ENCODE results near the gene GPR33.
"Not testable (repeated sequence)": the region's sequence is repeated elsewhere in the genome, so short reads cannot be mapped to it uniquely, and the experiment has no call there.

The GPR33 gene

DNA sequence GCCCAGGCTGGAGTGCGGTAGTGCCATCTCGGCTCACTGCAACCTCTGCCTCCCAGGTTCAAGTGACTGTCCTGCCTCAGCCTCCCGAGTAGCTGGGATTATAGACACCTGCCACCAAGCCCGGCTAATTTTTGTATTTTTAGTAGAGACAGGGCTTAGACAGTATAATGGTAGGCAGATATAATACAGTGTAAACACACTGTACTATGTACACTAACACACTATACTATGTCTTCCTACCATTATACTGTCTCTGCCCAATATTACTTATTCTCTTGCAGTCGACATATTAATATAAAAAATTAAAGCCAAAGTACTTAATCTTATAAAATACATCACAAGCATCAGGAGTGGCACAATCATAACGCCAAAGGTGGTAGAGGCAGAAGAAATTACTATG, 45.6 kb downstream of the GPR33 start:
- TF ChIP-seq, protein P1, sequence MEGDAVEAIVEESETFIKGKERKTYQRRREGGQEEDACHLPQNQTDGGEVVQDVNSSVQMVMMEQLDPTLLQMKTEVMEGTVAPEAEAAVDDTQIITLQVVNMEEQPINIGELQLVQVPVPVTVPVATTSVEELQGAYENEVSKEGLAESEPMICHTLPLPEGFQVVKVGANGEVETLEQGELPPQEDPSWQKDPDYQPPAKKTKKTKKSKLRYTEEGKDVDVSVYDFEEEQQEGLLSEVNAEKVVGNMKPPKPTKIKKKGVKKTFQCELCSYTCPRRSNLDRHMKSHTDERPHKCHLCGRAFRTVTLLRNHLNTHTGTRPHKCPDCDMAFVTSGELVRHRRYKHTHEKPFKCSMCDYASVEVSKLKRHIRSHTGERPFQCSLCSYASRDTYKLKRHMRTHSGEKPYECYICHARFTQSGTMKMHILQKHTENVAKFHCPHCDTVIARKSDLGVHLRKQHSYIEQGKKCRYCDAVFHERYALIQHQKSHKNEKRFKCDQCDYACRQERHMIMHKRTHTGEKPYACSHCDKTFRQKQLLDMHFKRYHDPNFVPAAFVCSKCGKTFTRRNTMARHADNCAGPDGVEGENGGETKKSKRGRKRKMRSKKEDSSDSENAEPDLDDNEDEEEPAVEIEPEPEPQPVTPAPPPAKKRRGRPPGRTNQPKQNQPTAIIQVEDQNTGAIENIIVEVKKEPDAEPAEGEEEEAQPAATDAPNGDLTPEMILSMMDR (conservative IDR thresholded peaks at IDR 0.05; ENCODE audit: low read depth, low read length), result no peak
- DNase-seq (ENCODE audit: low read depth), result no peak
- H3K4me3 ChIP-seq (ENCODE audit: low read length), result no peak overlapping the region

DNA sequence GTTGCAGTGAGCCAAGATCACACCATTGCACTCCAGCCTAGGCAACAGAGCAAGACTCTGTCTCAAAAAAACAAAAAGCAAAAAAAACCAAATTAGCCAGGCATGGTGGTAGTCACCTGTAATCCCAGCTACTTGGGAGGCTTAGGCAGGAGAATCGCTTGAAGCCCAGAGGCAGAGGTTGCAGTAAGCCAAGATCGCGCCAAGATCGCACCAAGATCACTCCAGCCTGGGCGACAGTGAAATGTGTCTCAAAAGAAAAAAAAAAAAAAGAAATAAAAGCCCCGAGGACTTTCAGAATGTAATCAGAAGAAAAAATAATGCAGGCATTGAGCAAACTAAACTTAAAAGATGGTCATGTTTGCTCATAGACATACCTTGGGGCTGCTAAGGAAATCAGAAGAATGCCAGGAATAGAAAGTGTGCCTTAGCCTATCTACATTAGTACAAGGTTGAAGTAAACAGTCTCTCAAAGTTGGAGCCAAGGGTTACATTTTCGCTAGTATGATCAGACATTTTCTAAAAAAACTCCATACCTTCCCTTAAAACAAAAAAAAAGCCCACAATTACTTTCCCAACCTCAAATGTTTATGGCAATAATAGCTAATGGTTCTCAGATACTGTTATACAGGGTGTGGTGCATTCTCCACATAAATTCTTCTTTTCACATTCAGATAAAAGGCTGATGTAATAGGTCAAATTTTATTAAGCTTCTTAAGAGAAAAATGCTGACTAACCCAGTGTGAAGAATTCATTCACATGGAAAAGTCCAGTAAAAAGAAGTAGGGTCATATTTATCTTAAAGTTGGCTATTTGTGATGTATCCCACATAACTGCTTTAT, 46.3 kb downstream of the GPR33 start:
- peak; percentile 87 for DNase-seq (ENCODE audit: low read depth)
- TF ChIP-seq, protein P1 (conservative IDR thresholded peaks at IDR 0.05; ENCODE audit: low read depth, low read length), result no peak
- no peak overlapping the region for H3K4me3 ChIP-seq (ENCODE audit: low read length)

DNA sequence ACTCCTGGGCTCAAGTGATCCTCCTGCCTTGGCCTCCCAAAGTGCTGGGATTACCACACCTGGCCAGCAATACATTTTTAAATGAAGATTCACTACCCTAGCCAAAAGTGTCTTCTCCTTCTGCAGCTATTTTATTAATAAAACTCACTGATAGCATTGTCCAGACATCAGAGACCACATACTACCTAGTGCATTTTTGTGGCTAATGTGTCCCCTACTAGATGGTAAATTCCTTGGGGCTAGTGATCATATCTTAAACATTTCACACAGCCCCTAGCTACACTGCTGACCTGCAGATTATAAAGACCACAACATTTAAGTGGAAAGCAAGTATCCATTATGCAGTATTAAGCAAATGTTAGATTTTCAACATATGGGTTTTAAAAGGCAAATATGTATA, 47.6 kb downstream of the GPR33 start:
- TF ChIP-seq, protein P1 (conservative IDR thresholded peaks at IDR 0.05; ENCODE audit: low read depth, low read length), result no peak
- no peak for DNase-seq (ENCODE audit: low read depth)
- H3K4me3 ChIP-seq (ENCODE audit: low read length), result no peak overlapping the region

DNA sequence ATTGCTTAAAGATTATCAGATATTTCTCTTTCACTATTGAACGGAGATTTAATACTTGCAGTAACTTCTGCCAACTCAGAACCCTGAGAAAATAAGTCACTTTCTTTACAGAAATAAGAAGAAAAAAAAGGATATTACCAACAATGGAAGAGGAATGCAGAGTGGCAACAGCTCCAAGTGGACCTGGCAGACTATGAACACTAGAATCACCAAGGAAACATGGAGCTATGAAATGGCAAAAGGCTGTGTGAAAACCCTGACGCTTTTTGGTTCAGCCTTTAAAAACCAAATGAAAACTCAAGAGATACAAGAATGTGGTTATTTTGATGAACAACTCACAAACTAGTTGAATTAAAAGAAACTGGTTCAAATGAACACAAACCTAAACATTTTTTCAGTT, 48.3 kb downstream of the GPR33 start:
- no peak for DNase-seq (ENCODE audit: low read depth)
- H3K4me3 ChIP-seq (ENCODE audit: low read length), result no peak overlapping the region
- TF ChIP-seq, protein P1 (conservative IDR thresholded peaks at IDR 0.05; ENCODE audit: low read depth, low read length), result no peak

DNA sequence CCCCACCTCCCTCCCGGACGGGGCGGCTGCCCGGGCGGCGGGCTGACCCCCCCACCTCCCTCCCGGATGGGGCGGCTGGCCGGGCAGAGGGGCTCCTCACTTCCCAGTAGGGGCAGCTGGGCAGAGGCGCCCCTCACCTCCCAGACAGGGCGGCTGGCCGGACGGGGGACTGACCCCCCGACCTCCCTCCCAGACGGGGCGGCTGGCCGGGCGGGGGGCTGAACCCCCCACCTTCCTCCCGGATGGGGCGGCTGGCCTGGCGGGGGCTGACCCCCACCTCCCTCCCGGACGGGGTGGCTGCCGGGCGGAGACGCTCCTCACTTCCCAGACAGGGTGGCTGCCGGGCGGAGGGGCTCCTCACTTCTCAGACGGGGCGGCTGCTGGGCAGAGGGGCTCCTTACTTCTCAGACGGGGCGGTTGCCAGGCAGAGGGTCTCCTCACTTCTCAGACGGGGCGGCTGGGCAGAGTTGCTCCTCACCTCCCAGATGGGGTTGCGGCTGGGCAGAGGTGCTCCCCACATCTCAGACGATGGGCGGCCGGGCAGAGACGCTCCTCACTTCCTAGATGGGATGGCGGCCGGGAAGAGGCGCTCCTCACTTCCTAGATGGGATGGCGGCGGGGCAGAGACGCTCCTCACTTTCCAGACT, 50.7 kb downstream of the GPR33 start:
- not testable (repeated sequence) for H3K4me3 ChIP-seq (ENCODE audit: low read length); DNase-seq (ENCODE audit: low read depth)

DNA sequence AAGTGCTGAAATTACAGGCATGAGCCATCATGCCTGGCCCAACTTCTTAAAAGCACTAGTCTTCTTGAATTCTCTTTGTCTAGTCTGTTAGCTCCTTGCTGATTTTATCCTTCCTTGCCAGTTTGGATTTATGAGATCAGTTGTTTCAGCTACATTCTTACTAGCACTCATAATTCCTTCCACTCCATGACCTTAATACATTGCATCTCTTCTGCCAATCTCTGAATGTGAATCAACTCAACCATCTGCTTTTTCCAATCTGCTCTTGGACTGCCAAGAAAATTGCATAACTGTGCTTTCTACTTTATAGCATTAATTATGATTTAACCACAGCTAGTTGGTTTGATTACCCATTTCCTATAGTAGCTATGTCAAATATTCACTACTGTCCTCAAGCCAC, 52.6 kb downstream of the GPR33 start:
- H3K4me3 ChIP-seq (ENCODE audit: low read length), result no peak overlapping the region
- DNase-seq (ENCODE audit: low read depth), result no peak
- TF ChIP-seq, protein P1 (conservative IDR thresholded peaks at IDR 0.05; ENCODE audit: low read depth, low read length), result no peak
